Measurements from ENCODE around the gene RASGRP1.

RASGRP1 gene

GRCh38 chr15:38535491-38536200 lies 29.0 kb downstream of the RASGRP1 start:
- no peak for DNase-seq (ENCODE audit: low read depth)

GRCh38 chr15:38534691-38535090 lies 29.9 kb downstream of the RASGRP1 start:
- DNase-seq (ENCODE audit: low read depth) = no peak

- no peak for DNase-seq (ENCODE audit: low read depth)
Measured at GRCh38 chr15:38533926-38534325, 30.7 kb downstream of the RASGRP1 start.

- no peak for DNase-seq (ENCODE audit: low read depth)
Measured at GRCh38 chr15:38533416-38533915, 31.1 kb downstream of the RASGRP1 start.

GRCh38 chr15:38532728-38533127 lies 31.9 kb downstream of the RASGRP1 start:
- DNase-seq (ENCODE audit: low read depth) = no peak

GRCh38 chr15:38531509-38531908 lies 33.1 kb downstream of the RASGRP1 start:
- no peak for DNase-seq (ENCODE audit: low read depth)

- DNase-seq (ENCODE audit: low read depth) = no peak
Measured at GRCh38 chr15:38530113-38530512, 34.5 kb downstream of the RASGRP1 start.

- DNase-seq (ENCODE audit: low read depth) = no peak
Measured at GRCh38 chr15:38528294-38528693, 36.3 kb downstream of the RASGRP1 start.

GRCh38 chr15:38526158-38526557 lies 38.5 kb downstream of the RASGRP1 start:
- DNase-seq (ENCODE audit: low read depth) = no peak

- no peak for DNase-seq (ENCODE audit: low read depth)
Measured at GRCh38 chr15:38525489-38525888, 39.1 kb downstream of the RASGRP1 start.

- no peak for DNase-seq (ENCODE audit: low read depth)
Measured at GRCh38 chr15:38524156-38524555, 40.5 kb downstream of the RASGRP1 start.

- no peak for DNase-seq (ENCODE audit: low read depth)
Measured at GRCh38 chr15:38522922-38523321, 41.7 kb downstream of the RASGRP1 start.

- no peak for DNase-seq (ENCODE audit: low read depth)
Measured at GRCh38 chr15:38521316-38521715, 43.3 kb downstream of the RASGRP1 start.

GRCh38 chr15:38520035-38520434 lies 44.6 kb downstream of the RASGRP1 start:
- DNase-seq (ENCODE audit: low read depth) = no peak

- DNase-seq (ENCODE audit: low read depth) = no peak
Measured at GRCh38 chr15:38518084-38518483, 46.5 kb downstream of the RASGRP1 start.

GRCh38 chr15:38517312-38517975 lies 47.2 kb downstream of the RASGRP1 start:
- no peak for DNase-seq (ENCODE audit: low read depth)

- DNase-seq (ENCODE audit: low read depth) = no peak
Measured at GRCh38 chr15:38516626-38517025, 48.0 kb downstream of the RASGRP1 start.

GRCh38 chr15:38514601-38515000 lies 50.0 kb downstream of the RASGRP1 start:
- DNase-seq (ENCODE audit: low read depth) = no peak

- DNase-seq (ENCODE audit: low read depth) = no peak
Measured at GRCh38 chr15:38512901-38513300, 51.7 kb downstream of the RASGRP1 start.

GRCh38 chr15:38509152-38509551 lies 55.5 kb downstream of the RASGRP1 start:
- DNase-seq (ENCODE audit: low read depth) = no peak

GRCh38 chr15:38508647-38509046 lies 56.0 kb downstream of the RASGRP1 start:
- no peak for DNase-seq (ENCODE audit: low read depth)

GRCh38 chr15:38507570-38507969 lies 57.0 kb downstream of the RASGRP1 start:
- DNase-seq (ENCODE audit: low read depth) = no peak

- no peak for DNase-seq (ENCODE audit: low read depth)
Measured at GRCh38 chr15:38506997-38507396, 57.6 kb downstream of the RASGRP1 start.

All from stimulated activated CD8-positive, alpha-beta memory T cell treated with anti-CD3 and anti-CD28 coated beads, Interleukin-15, amount 100 ng/mL, for 1 hour (primary cell).